Mesenchymal stem cell (in vitro differentiated cells and primary cell): ENCODE measurements around the gene CNGA2. TPM values are rescaled to one million over a fixed set of nuclear protein-coding genes. Genes with fewer than 3 reads are reported as not detected.

ENCODE experiments used
- DNase-seq: peaks from one replicate; pipeline ENCODE4 v3.0.0-alpha.2; 2013
- H2AFZ ChIP-seq: one replicate; pipeline ENCODE4 v1.6.1; 2013; ENCODE audit warnings: low read depth, mild to moderate bottlenecking, control low read depth, inconsistent platforms, low read length, moderate library complexity
- H2AK5ac ChIP-seq: 2 replicates; pipeline ENCODE4 v1.6.1; 2013; ENCODE audit warnings: low read length, moderate library complexity, mild to moderate bottlenecking, inconsistent platforms; ENCODE audit not compliant: severe bottlenecking
- H2BK120ac ChIP-seq: one replicate; pipeline ENCODE4 v1.6.1; 2013; ENCODE audit warnings: low read depth, mild to moderate bottlenecking, inconsistent platforms, low read length, moderate library complexity
- H2BK12ac ChIP-seq, 2 experiments: one replicate each; pipeline ENCODE4 v1.6.1; 2013; ENCODE audit warnings: inconsistent platforms in 2 of 2, low read length in 2 of 2, mild to moderate bottlenecking in 2 of 2, moderate library complexity in 2 of 2, control low read depth in 1 of 2
- H2BK15ac ChIP-seq: one replicate; pipeline ENCODE4 v1.6.1; 2013; ENCODE audit warnings: mild to moderate bottlenecking, low read depth, inconsistent platforms; ENCODE audit not compliant: poor library complexity, severe bottlenecking
- H2BK5ac ChIP-seq: 2 replicates; pipeline ENCODE4 v1.6.1; 2013; ENCODE audit warnings: low read depth, mild to moderate bottlenecking, low read length, control low read depth, inconsistent platforms; ENCODE audit not compliant: poor library complexity, severe bottlenecking
- H3K14ac ChIP-seq, 2 experiments: one replicate each; pipeline ENCODE4 v1.6.1; 2013; ENCODE audit warnings: inconsistent platforms in 2 of 2, low read length in 2 of 2, control low read depth in 1 of 2, mild to moderate bottlenecking in 1 of 2, moderate library complexity in 1 of 2
- H3K18ac ChIP-seq, 2 experiments: one replicate each; pipeline ENCODE4 v1.6.1; 2013; ENCODE audit warnings: inconsistent platforms in 2 of 2, low read length in 2 of 2, control low read depth in 1 of 2, low read depth in 1 of 2, mild to moderate bottlenecking in 1 of 2
- H3K23ac ChIP-seq, 2 experiments: one replicate each; pipeline ENCODE4 v1.6.1; 2013; ENCODE audit warnings: inconsistent platforms in 2 of 2, low read length in 2 of 2, mild to moderate bottlenecking in 2 of 2, moderate library complexity in 2 of 2, control low read depth in 1 of 2
- H3K27ac ChIP-seq: 2 replicates; pipeline ENCODE4 v1.5.1; 2013; ENCODE audit warnings: mild to moderate bottlenecking, moderate library complexity, low read length, control low read depth, inconsistent platforms; ENCODE audit not compliant: poor library complexity, severe bottlenecking
- H3K27me3 ChIP-seq, 2 experiments: 2 replicates each; pipeline versions ENCODE4 v1.6.1 to v1.7.0; 2013; ENCODE audit warnings: low read length in 2 of 2, mild to moderate bottlenecking in 2 of 2, moderate library complexity in 2 of 2, control low read depth in 1 of 2, inconsistent platforms in 1 of 2; ENCODE audit not compliant: control insufficient read depth in 1 of 2, insufficient read depth in 1 of 2
- H3K36me3 ChIP-seq, 2 experiments: 2 replicates each; pipeline versions ENCODE4 v1.6.1 to v1.7.0; 2013; ENCODE audit warnings: low read length in 2 of 2, control low read depth in 1 of 2, inconsistent platforms in 1 of 2, low read depth in 1 of 2, mild to moderate bottlenecking in 1 of 2; ENCODE audit not compliant: insufficient read depth in 2 of 2, control insufficient read depth in 1 of 2
- H3K4ac ChIP-seq, 2 experiments: one replicate each; pipeline ENCODE4 v1.6.1; 2013; ENCODE audit warnings: inconsistent platforms in 2 of 2, low read length in 2 of 2, mild to moderate bottlenecking in 2 of 2, moderate library complexity in 2 of 2, control low read depth in 1 of 2, low read depth in 1 of 2
- H3K4me1 ChIP-seq: 2 replicates; pipeline ENCODE4 v1.6.1; 2013; ENCODE audit warnings: low read depth, low read length, control low read depth; ENCODE audit not compliant: control insufficient read depth, insufficient read depth
- H3K4me2 ChIP-seq: 2 replicates; pipeline ENCODE4 v1.6.1; 2013; ENCODE audit warnings: low read length, mild to moderate bottlenecking, inconsistent platforms; ENCODE audit not compliant: poor library complexity, severe bottlenecking
- H3K4me3 ChIP-seq, 2 experiments: 2 replicates each; pipeline versions ENCODE4 v1.5.1 to v1.7.0; 2013; ENCODE audit warnings: low read length in 2 of 2, mild to moderate bottlenecking in 2 of 2, control low read depth in 1 of 2, low read depth in 1 of 2; ENCODE audit not compliant: insufficient read depth in 1 of 2
- H3K79me1 ChIP-seq: replicated peaks from 2 replicates; pipeline ENCODE4 v1.6.1; 2013; ENCODE audit warnings: mild to moderate bottlenecking, control low read depth, low read length, inconsistent platforms; ENCODE audit not compliant: poor library complexity, severe bottlenecking
- H3K9ac ChIP-seq: 2 replicates; pipeline ENCODE4 v1.7.0; 2013; ENCODE audit warnings: mild to moderate bottlenecking, low read length, moderate library complexity
- H3K9me3 ChIP-seq: 2 replicates; pipeline ENCODE4 v1.7.0; 2013; ENCODE audit warnings: mild to moderate bottlenecking, low read length; ENCODE audit not compliant: control insufficient read depth
- H4K8ac ChIP-seq: one replicate; pipeline ENCODE4 v1.6.1; 2013; ENCODE audit warnings: inconsistent platforms, mild to moderate bottlenecking, low read length, moderate library complexity
- H4K91ac ChIP-seq: one replicate; pipeline ENCODE4 v1.6.1; 2013; ENCODE audit warnings: mild to moderate bottlenecking, low read length, inconsistent platforms
- WGBS: methylation state at CpG from one replicate; pipeline ENCODE4 v1.1.7; 2013; ENCODE audit warnings: mixed read lengths; 5-methylcytosine and 5-hydroxymethylcytosine counted together
- polyA plus RNA-seq, 2 experiments: library from polyadenylated mRNA; stranded (reverse); fragments of 200-250 nt; gene quantifications; one replicate each; pipeline ENCODE4 v1.2.3, GENCODE V29; 2013

CNGA2 gene
- polyA plus RNA-seq (2013, experiment 1 of 2): not detected
- not detected for polyA plus RNA-seq (2013, experiment 2 of 2)

- Histone ChIP-seq H3K18ac (no peak within 1 kb of the TSS), H3K4me3 (no peak within 1 kb of the TSS), H2BK15ac (no peak within 1 kb of the TSS), H3K4ac (no peak within 1 kb of the TSS), H2AK5ac (no peak within 1 kb of the TSS), H2BK5ac (no peak within 1 kb of the TSS), H2BK12ac (no peak within 1 kb of the TSS), H3K9me3 (no peaks in the 10 kb centered on the region), H2AFZ (no peak within 1 kb of the TSS), H3K27ac (no peak within 1 kb of the TSS), H3K27me3 (peaks cover 0 to 83% of the 10 kb centered on the region in 2 experiments), H3K23ac (no peak within 1 kb of the TSS), H3K4me2 (no peak within 1 kb of the TSS), H4K91ac (no peak within 1 kb of the TSS), H2BK120ac (no peak within 1 kb of the TSS), H3K36me3 (no peaks in the 10 kb centered on the region), H3K9ac (no peak within 1 kb of the TSS), H3K14ac (no peak within 1 kb of the TSS), H3K79me1 (no peaks in the 10 kb centered on the region), H4K8ac (no peak within 1 kb of the TSS), H3K4me1 (no peaks in the 10 kb centered on the region)
- no peak for DNase-seq
- 52% methylated on average over 4 of the region's 4 CpGs for WGBS
Observed at GRCh38 chrX:151734446-151734845, at the start of gene CNGA2. TSS of gene CNGA2 (plus strand) at chrX:151734746. CDS start at chrX:151738484, 3,738 bp downstream.

- Histone ChIP-seq H3K18ac (no peak overlapping the region), H3K36me3 (no peaks in the 10 kb centered on the region), H3K14ac (no peak overlapping the region)
Observed at GRCh38 chrX:151687635-151688034, 46.9 kb upstream of the CNGA2 start.

GRCh38 chrX:151688695-151689094 is 45.9 kb upstream of the CNGA2 start:
- Histone ChIP-seq H3K4me3 (no peak overlapping the region), H2AFZ (no peak overlapping the region), H2BK5ac (no peak overlapping the region), H3K27me3 (peaks cover 0 to 36% of the 10 kb centered on the region in 2 experiments), H3K36me3 (no peaks in the 10 kb centered on the region), H3K27ac (no peak overlapping the region), H3K18ac (no peak overlapping the region), H2BK120ac (no peak overlapping the region), H3K9me3 (no peaks in the 10 kb centered on the region), H2BK15ac (no peak overlapping the region), H2AK5ac (no peak overlapping the region), H3K4ac (no peak overlapping the region), H3K4me1 (no peaks in the 10 kb centered on the region), H3K9ac (no peak overlapping the region), H3K14ac (no peak overlapping the region), H3K4me2 (no peak overlapping the region), H3K79me1 (no peaks in the 10 kb centered on the region), H4K8ac (no peak overlapping the region), H2BK12ac (no peak overlapping the region), H4K91ac (no peak overlapping the region), H3K23ac (no peak overlapping the region)
- DNase-seq: no peak

More at GRCh38 chrX:151687635-151688034, 46.9 kb upstream of the CNGA2 start:
- no peak overlapping the region for H2BK5ac ChIP-seq
- H2BK15ac ChIP-seq: no peak overlapping the region
- H3K4me1 ChIP-seq: no peaks in the 10 kb centered on the region
- H3K9ac ChIP-seq: no peak overlapping the region
- no peak overlapping the region for H4K91ac ChIP-seq
- no peak for DNase-seq
- no peaks in the 10 kb centered on the region for H3K79me1 ChIP-seq
- peaks cover 0 to 36% of the 10 kb centered on the region in 2 experiments for H3K27me3 ChIP-seq
- no peak overlapping the region for H3K4me2 ChIP-seq
- no peak overlapping the region for H2AFZ ChIP-seq
- H4K8ac ChIP-seq: no peak overlapping the region
- H2BK12ac ChIP-seq: no peak overlapping the region
- H3K4me3 ChIP-seq: no peak overlapping the region
- H3K9me3 ChIP-seq: no peaks in the 10 kb centered on the region
- no peak overlapping the region for H2BK120ac ChIP-seq
- no peak overlapping the region for H3K27ac ChIP-seq
- no peak overlapping the region for H3K23ac ChIP-seq
- H2AK5ac ChIP-seq: no peak overlapping the region
- H3K4ac ChIP-seq: no peak overlapping the region

GRCh38 chrX:151692825-151693224 is 41.7 kb upstream of the CNGA2 start:
- Histone ChIP-seq H3K4ac (no peak overlapping the region), H3K9me3 (no peaks in the 10 kb centered on the region), H3K36me3 (no peaks in the 10 kb centered on the region), H3K27ac (no peak overlapping the region), H2BK5ac (no peak overlapping the region), H3K18ac (no peak overlapping the region), H3K79me1 (no peaks in the 10 kb centered on the region), H3K4me1 (no peaks in the 10 kb centered on the region), H3K4me2 (no peak overlapping the region), H2BK120ac (no peak overlapping the region), H2BK15ac (no peak overlapping the region), H3K14ac (no peak overlapping the region), H3K27me3 (peaks cover 0 to 38% of the 10 kb centered on the region in 2 experiments), H2AK5ac (no peak overlapping the region), H4K8ac (no peak overlapping the region), H3K9ac (no peak overlapping the region), H2BK12ac (no peak overlapping the region), H2AFZ (no peak overlapping the region), H3K4me3 (no peak overlapping the region), H4K91ac (no peak overlapping the region), H3K23ac (no peak overlapping the region)
- DNase-seq: no peak
- WGBS: 84% methylated on average over 4 of the region's 6 CpGs
